Neural progenitor cell (in vitro differentiated cells): ENCODE data around the gene KRTAP25-1. TPM values are rescaled to one million over a fixed set of nuclear protein-coding genes. Genes with fewer than 3 reads are reported as not detected.

ENCODE experiments used
- DNase-seq: peaks from one replicate; pipeline ENCODE4 v3.0.0-alpha.2; 2016; ENCODE audit warnings: low spot score
- H2AFZ ChIP-seq: fragments of 200-600 bp; sonication (generic); replicated peaks from 2 replicates; pipeline ENCODE4 v1.6.1; 2016; ENCODE audit warnings: antibody characterized with exemption
- H3F3A ChIP-seq: fragments of 200-600 bp; sonication (generic); 2 replicates; pipeline ENCODE4 v1.6.1; 2016; ENCODE audit warnings: antibody characterized with exemption, low read depth
- H3K27ac ChIP-seq: fragments of 200-600 bp; sonication (generic); 2 replicates; pipeline ENCODE4 v1.5.1; 2016; ENCODE audit warnings: mild to moderate bottlenecking
- H3K27me3 ChIP-seq: fragments of 200-600 bp; sonication (generic); 2 replicates; pipeline ENCODE4 v1.6.1; 2016; ENCODE audit warnings: mild to moderate bottlenecking, moderate library complexity
- H3K36me3 ChIP-seq: fragments of 200-600 bp; sonication (generic); 2 replicates; pipeline ENCODE4 v1.5.1; 2016
- H3K4me1 ChIP-seq: fragments of 200-600 bp; sonication (generic); 2 replicates; pipeline ENCODE4 v1.6.1; 2016; ENCODE audit warnings: mixed run types
- H3K4me2 ChIP-seq: fragments of 200-600 bp; sonication (generic); 2 replicates; pipeline ENCODE4 v1.6.1; 2016
- H3K4me3 ChIP-seq: fragments of 200-600 bp; sonication (generic); 2 replicates; pipeline ENCODE4 v1.5.1; 2016
- H3K79me2 ChIP-seq: fragments of 200-600 bp; sonication (generic); 2 replicates; pipeline ENCODE4 v1.6.1; 2016; ENCODE audit warnings: low read depth
- H3K9ac ChIP-seq: fragments of 200-600 bp; sonication (generic); 2 replicates; pipeline ENCODE4 v1.6.1; 2016
- H3K9me3 ChIP-seq: fragments of 200-600 bp; sonication (generic); 2 replicates; pipeline ENCODE4 v1.5.1; 2016; ENCODE audit warnings: low read depth
- H4K20me1 ChIP-seq: fragments of 200-600 bp; sonication (generic); 2 replicates; pipeline ENCODE4 v1.6.1; 2016; ENCODE audit warnings: low read depth
- H3K27ac Mint-ChIP-seq: 3 replicates; pipeline ENCODE4 v1.8.0; 2021; ENCODE audit warnings: mixed read lengths
- H3K27me3 Mint-ChIP-seq: 2 replicates; pipeline ENCODE4 v1.8.0; 2022; ENCODE audit warnings: low read depth, mild to moderate bottlenecking, inconsistent platforms, moderate library complexity, mixed read lengths; ENCODE audit not compliant: insufficient read depth
- H3K36me3 Mint-ChIP-seq: 3 replicates; pipeline ENCODE4 v1.8.0; 2021; ENCODE audit warnings: mixed read lengths
- H3K4me1 Mint-ChIP-seq: 3 replicates; pipeline ENCODE4 v1.8.0; 2021; ENCODE audit warnings: mixed read lengths
- H3K4me3 Mint-ChIP-seq: 3 replicates; pipeline ENCODE4 v1.8.0; 2021; ENCODE audit warnings: mild to moderate bottlenecking, moderate library complexity, mixed read lengths
- H3K9me3 Mint-ChIP-seq: 3 replicates; pipeline ENCODE4 v1.8.0; 2020; ENCODE audit warnings: mixed read lengths
- EZH2 ChIP-seq: fragments of 200-600 bp; sonication (generic); IDR thresholded peaks from 2 replicates; pipeline ENCODE4 v1.6.1; 2017; ENCODE audit warnings: antibody characterized with exemption, mild to moderate bottlenecking, moderate library complexity
- EZH2phosphoT487 ChIP-seq: fragments of 200-600 bp; sonication (generic); IDR thresholded peaks from 2 replicates; pipeline ENCODE4 v1.6.1; 2017; ENCODE audit warnings: antibody characterized with exemption
- total RNA-seq: library from RNA; depleted of rRNA; stranded (reverse); fragments of >200 nt; gene quantifications from 2 replicates; pipeline ENCODE4 v1.2.3, GENCODE V29; 2015; ENCODE audit warnings: low replicate concordance
- TF ChIP-seq, protein P1 (sequence below): fragments of 200-600 bp; sonication (generic); IDR thresholded peaks from 2 replicates; pipeline ENCODE4 v1.5.1; 2017; ENCODE audit warnings: antibody characterized with exemption, mild to moderate bottlenecking

The KRTAP25-1 gene
- total RNA-seq, 1 donor from 2014 or later = not detected

DNA sequence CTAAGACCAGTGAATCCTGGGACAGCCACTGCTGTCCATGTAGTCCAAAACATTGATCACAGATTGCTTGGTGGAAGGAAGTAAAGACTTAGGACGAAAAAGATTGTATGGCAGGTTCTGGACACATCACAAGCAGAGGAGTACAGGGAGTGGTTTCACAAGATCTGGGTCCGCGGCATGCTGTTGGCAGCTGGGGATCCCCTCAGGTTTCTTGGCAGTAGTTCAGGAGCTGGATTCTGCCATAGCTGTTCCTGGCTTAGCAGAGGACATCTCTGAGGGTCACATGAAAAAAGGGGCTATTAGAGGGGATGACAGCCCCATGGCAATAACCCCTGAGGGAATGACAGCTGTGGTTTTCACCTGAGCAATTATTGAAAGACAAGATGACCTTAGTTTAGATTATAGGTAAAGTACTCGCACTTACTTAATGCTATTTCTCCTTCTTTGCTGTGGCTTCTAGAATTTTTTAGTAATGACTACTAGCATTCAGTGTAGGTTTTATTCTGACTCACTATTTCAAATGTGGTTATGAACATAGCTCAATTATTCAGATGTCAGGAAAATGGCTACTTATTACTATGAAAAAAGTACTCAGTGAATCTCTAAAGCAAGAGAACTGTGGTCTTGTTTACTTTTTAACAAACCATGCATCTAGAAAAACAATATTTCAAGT lies 40.0 kb upstream of the KRTAP25-1 start:
- Mint-ChIP-seq H3K4me1 (no peaks in the 10 kb centered on the region), H3K27ac (no peak overlapping the region), H3K4me3 (no peak overlapping the region), H3K36me3 (no peaks in the 10 kb centered on the region), H3K9me3 (peaks cover 8% of the 10 kb centered on the region), H3K27me3 (peaks cover 2% of the 10 kb centered on the region)
- no peaks in the 10 kb centered on the region for H3F3A ChIP-seq
- no peak overlapping the region for H3K9ac ChIP-seq
- no peak overlapping the region for H3K27ac ChIP-seq
- H4K20me1 ChIP-seq = no peaks in the 10 kb centered on the region
- TF ChIP-seq, protein P1, sequence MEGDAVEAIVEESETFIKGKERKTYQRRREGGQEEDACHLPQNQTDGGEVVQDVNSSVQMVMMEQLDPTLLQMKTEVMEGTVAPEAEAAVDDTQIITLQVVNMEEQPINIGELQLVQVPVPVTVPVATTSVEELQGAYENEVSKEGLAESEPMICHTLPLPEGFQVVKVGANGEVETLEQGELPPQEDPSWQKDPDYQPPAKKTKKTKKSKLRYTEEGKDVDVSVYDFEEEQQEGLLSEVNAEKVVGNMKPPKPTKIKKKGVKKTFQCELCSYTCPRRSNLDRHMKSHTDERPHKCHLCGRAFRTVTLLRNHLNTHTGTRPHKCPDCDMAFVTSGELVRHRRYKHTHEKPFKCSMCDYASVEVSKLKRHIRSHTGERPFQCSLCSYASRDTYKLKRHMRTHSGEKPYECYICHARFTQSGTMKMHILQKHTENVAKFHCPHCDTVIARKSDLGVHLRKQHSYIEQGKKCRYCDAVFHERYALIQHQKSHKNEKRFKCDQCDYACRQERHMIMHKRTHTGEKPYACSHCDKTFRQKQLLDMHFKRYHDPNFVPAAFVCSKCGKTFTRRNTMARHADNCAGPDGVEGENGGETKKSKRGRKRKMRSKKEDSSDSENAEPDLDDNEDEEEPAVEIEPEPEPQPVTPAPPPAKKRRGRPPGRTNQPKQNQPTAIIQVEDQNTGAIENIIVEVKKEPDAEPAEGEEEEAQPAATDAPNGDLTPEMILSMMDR = no peak
- TF ChIP-seq EZH2phosphoT487 (no peak), EZH2 (no peak)
- H3K36me3 ChIP-seq = no peaks in the 10 kb centered on the region
- no peak for DNase-seq
- no peak overlapping the region for H3K4me3 ChIP-seq
- no peaks in the 10 kb centered on the region for H3K4me1 ChIP-seq
- no peak overlapping the region for H2AFZ ChIP-seq
- H3K4me2 ChIP-seq = no peak overlapping the region
- no peaks in the 10 kb centered on the region for H3K27me3 ChIP-seq
- H3K9me3 ChIP-seq = no peaks in the 10 kb centered on the region
- H3K79me2 ChIP-seq = no peaks in the 10 kb centered on the region

GRCh38 chr21:30326390-30326789 lies 37.1 kb upstream of the KRTAP25-1 start:
- peaks cover 3% of the 10 kb centered on the region for H3K27me3 Mint-ChIP-seq
- no peak overlapping the region for H3K4me3 ChIP-seq
- H3K4me2 ChIP-seq = no peak overlapping the region
- no peak overlapping the region for H3K27ac Mint-ChIP-seq
- H3K9me3 Mint-ChIP-seq = peaks cover 8% of the 10 kb centered on the region
- no peaks in the 10 kb centered on the region for H3K4me1 Mint-ChIP-seq
- no peaks in the 10 kb centered on the region for H3K79me2 ChIP-seq
- no peaks in the 10 kb centered on the region for H3K36me3 ChIP-seq
- H3K4me3 Mint-ChIP-seq = no peak overlapping the region
- H3K4me1 ChIP-seq = no peaks in the 10 kb centered on the region
- no peak for DNase-seq
- H3K9me3 ChIP-seq = no peaks in the 10 kb centered on the region
- H3K36me3 Mint-ChIP-seq = no peaks in the 10 kb centered on the region
- no peaks in the 10 kb centered on the region for H4K20me1 ChIP-seq
- H2AFZ ChIP-seq = no peak overlapping the region
- no peak overlapping the region for H3K9ac ChIP-seq
- no peaks in the 10 kb centered on the region for H3F3A ChIP-seq
- H3K27me3 ChIP-seq = no peaks in the 10 kb centered on the region
- TF ChIP-seq EZH2 (no peak), EZH2phosphoT487 (no peak)
- TF ChIP-seq, protein P1 = no peak
- no peak overlapping the region for H3K27ac ChIP-seq

DNA sequence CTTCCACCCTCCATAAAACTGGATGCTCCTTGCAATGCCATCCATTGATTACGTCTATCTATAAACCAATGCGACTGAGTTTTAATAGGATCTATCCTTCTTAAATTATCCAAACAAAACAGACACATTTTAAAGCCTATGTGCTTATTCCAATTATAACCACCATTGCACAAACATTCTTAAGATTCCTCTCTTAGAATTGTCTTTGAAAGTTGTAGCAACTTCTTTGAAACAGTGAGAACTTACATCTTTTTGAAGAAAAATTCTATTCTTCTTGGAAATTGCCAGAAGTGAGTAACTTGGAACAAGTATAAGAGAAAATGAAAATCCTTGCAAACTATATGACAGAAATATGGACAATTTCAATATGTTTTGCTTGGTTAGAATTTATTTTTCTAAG lies 30.9 kb upstream of the KRTAP25-1 start, which contains the start of gene KRTAP26-1:
KRTAP26-1 (minus strand) TSS at position 101 of the 400 bp plus-strand sequence. CDS start 280 bp downstream, outside the sequence.
- H3K79me2 ChIP-seq = no peaks in the 10 kb centered on the region
- H3F3A ChIP-seq = no peaks in the 10 kb centered on the region
- H2AFZ ChIP-seq = no peak within 1 kb of the TSS
- no peak within 1 kb of the TSS for H3K4me2 ChIP-seq
- no peak for DNase-seq
- H3K9ac ChIP-seq = no peak within 1 kb of the TSS
- no peaks in the 10 kb centered on the region for H3K36me3 ChIP-seq
- H3K27ac ChIP-seq = no peak within 1 kb of the TSS
- H3K4me3 ChIP-seq = no peak within 1 kb of the TSS
- H4K20me1 ChIP-seq = no peaks in the 10 kb centered on the region
- no peak within 1 kb of the TSS for H3K4me3 Mint-ChIP-seq
- H3K4me1 Mint-ChIP-seq = no peaks in the 10 kb centered on the region
- TF ChIP-seq, protein P1 = no peak
- H3K9me3 Mint-ChIP-seq = no peaks in the 10 kb centered on the region
- H3K36me3 Mint-ChIP-seq = no peaks in the 10 kb centered on the region
- H3K9me3 ChIP-seq = no peaks in the 10 kb centered on the region
- H3K27ac Mint-ChIP-seq = no peak within 1 kb of the TSS
- no peaks in the 10 kb centered on the region for H3K4me1 ChIP-seq
- peaks cover 3% of the 10 kb centered on the region for H3K27me3 Mint-ChIP-seq
- H3K27me3 ChIP-seq = no peaks in the 10 kb centered on the region
